Measurements from ENCODE around the gene SETD1B.

- TF ChIP-seq POLR2A (IDR thresholded peaks at IDR 0.05; ENCODE audit: low read depth, low read length), result peak; percentile 72; the same call in 1 of the 2 replicates
- TF ChIP-seq TAF1 (IDR thresholded peaks at IDR 0.05; ENCODE audit: borderline replicate concordance, low read depth, low read length), result no peak
- no peak for TF ChIP-seq POLR2AphosphoS5 (IDR thresholded peaks at IDR 0.05; ENCODE audit: low read depth, low read length)
Observed at GRCh38 chr12:121789800-121790728, 13.7 kb upstream of the SETD1B start.

Measured in GM12892 (cell line).